Measurements from ENCODE around the gene CD163L1. TPM values are rescaled to one million over a fixed set of nuclear protein-coding genes. Genes with fewer than 3 reads are reported as not detected.

Gene CD163L1
- polyA plus RNA-seq, 4 donors, result 2.3 to 3.0 (median 2.4) TPM

- DNase-seq (ENCODE audit: low read depth in 4 of 4, low spot score in 2 of 4), result no peak
These were observed 32.6 kb downstream of the CD163L1 start for GRCh38 chr12:7411343-7411742.

- DNase-seq (ENCODE audit: low read depth in 4 of 4, low spot score in 2 of 4), result no peak
These were observed 39.7 kb downstream of the CD163L1 start for GRCh38 chr12:7404275-7404674.

DNA sequence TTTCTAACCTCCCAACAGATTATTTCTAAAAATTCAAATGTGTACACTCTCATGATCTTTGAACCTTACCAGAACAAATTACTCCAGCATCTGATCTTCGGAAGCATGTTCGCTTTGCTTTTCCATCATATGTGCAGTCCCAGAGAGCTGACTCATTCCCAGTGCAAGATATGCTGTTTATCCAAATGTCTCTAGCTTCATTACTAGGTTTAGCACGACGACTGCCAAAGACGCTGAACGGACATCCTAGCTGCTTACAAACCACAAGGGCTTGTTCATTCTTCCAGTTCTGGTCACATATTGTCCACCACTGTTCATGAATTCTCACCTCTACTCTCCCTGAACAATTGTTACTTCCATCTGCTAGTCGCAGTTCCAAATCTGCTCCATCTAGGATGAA lies 40.5 kb downstream of the CD163L1 start:
- DNase-seq (ENCODE audit: low read depth in 4 of 4, low spot score in 2 of 4), result no peak

- DNase-seq (ENCODE audit: low read depth in 4 of 4, low spot score in 2 of 4), result no peak
These were observed 44.9 kb downstream of the CD163L1 start for GRCh38 chr12:7399089-7399488.

DNA sequence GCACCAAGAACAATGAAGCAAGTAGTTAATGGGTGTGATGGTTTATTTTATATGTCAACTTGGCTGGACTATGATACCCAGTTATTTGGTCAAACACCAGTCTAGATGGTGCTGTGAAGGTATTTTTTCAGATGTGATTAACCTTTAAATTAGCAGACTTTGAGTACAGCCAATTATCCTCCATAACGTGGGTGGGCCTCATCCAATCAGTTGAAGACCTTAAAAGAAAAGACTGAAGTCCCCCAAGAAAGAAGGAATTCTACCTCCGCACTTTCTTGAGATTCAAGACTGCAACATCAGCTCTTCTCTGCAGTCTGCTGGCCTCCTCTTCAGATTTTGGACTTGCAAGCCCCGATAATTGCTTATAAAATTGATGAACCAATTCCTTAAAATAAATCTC lies 47.5 kb downstream of the CD163L1 start:
- no peak for DNase-seq (ENCODE audit: low read depth in 4 of 4, low spot score in 2 of 4)

- no peak for DNase-seq (ENCODE audit: low read depth in 4 of 4, low spot score in 2 of 4)
These were observed 48.0 kb downstream of the CD163L1 start for GRCh38 chr12:7395950-7396349.

- no peak for DNase-seq (ENCODE audit: low read depth in 4 of 4, low spot score in 2 of 4)
These were observed 56.7 kb downstream of the CD163L1 start for GRCh38 chr12:7387289-7387688.

DNA sequence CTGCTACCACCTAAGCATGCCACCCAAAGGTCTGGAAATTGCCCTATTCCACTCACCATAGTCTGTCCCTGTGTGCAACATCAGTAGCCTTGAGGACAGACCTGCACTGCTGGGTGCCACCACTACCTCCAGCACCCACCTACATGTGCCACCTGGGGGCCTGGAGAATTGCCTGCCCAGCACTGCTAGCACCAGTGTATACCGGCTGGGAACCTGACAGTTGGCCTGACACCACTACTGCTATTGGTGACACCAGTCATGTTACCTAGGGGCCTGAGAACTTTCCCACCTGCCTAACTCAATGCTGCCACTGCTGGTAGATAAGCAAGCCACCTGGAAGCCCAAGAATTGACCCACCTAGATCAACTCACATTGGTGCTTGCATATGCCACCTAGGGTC lies 60.8 kb downstream of the CD163L1 start:
- no peak for DNase-seq (ENCODE audit: low read depth in 4 of 4, low spot score in 2 of 4)

DNA sequence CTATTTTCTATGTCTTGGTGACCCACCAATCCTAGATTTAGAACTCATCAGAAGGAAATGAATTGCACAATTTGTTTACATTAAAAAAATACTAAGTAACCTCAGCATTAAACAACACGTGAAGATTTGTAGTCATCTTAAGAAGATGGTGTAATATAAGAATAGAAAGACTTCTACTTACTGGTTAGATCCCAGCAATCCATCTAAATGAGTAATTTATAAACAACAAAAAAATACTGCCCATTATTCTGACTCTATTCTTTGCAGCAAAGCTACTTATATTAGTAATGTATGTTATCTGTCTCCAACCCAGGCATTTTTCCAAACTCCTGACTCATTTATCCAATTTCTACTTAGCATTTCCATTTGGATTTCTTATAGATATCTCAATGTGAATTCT lies 67.8 kb downstream of the CD163L1 start:
- no peak for DNase-seq (ENCODE audit: low read depth in 4 of 4, low spot score in 2 of 4)

DNA sequence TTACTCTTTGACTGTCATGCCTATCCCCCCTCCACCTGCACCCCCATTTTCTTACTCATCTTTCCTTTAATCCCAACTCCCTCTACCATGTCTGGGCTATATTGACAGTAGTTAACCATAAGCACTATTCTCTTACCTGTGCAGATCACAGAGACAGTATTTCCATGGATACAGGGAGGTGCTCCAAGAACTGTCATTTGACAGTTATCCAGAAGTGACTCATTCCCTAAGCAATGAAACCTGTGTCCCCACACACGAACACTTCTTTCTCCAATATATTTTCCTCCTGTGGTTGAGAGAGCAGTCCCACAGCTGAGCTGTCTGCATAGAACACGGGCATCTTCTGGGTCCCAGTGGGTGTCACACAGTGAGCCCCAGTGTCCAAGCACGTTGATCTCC lies 68.8 kb downstream of the CD163L1 start:
- no peak for DNase-seq (ENCODE audit: low read depth in 4 of 4, low spot score in 2 of 4)

- DNase-seq (ENCODE audit: low read depth in 4 of 4, low spot score in 2 of 4), result peak in 1 of 4 donors; percentile 3
These were observed 69.4 kb downstream of the CD163L1 start for GRCh38 chr12:7374423-7375144.

DNA sequence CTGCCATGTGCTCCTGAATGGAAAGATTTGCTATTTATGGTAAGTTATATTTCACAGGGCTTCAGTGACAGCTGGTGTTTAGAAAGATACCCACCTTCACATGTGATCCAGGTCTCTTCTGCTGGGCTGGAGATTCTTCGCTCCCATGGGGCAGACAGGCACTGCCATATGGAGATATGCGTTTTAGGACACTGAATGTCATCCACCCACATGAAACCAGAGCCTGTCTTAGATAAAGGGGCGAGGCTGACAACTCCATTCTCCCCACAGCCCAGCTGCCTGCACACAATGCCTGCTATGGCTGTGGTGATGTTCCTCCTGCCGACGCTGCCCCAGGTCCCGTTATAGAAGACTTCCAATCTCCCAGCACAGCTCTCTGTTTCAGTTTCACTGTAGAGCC lies 70.7 kb downstream of the CD163L1 start:
- DNase-seq (ENCODE audit: low read depth in 4 of 4, low spot score in 2 of 4), result no peak

GRCh38 chr12:7369274-7369729 lies 74.7 kb downstream of the CD163L1 start:
- DNase-seq (ENCODE audit: low read depth in 4 of 4, low spot score in 2 of 4), result no peak

DNA sequence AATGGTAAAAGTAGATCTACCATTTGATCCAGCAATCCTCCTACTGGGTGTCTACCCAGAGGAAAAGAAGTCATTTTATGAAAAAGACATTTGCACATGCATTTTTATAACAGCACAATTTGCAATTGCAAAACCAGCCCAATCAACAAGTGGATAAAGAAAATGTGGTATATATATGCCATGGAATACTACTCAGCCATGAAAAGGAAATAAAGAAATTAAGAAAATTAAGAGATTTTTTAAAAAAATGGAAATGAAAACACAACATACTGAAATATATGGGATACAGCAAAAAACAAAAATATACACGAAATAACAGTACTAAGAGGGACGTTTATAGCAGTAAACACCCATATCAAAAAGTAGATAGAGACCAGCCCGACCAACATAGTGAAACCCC lies 81.2 kb downstream of the CD163L1 start:
- no peak for DNase-seq (ENCODE audit: low read depth in 4 of 4, low spot score in 2 of 4)

- DNase-seq (ENCODE audit: low read depth in 4 of 4, low spot score in 2 of 4), result no peak
These were observed 82.7 kb downstream of the CD163L1 start for GRCh38 chr12:7361265-7361664.

GRCh38 chr12:7354529-7354928 lies 89.4 kb downstream of the CD163L1 start:
- no peak for DNase-seq (ENCODE audit: low read depth in 4 of 4, low spot score in 2 of 4)

DNA sequence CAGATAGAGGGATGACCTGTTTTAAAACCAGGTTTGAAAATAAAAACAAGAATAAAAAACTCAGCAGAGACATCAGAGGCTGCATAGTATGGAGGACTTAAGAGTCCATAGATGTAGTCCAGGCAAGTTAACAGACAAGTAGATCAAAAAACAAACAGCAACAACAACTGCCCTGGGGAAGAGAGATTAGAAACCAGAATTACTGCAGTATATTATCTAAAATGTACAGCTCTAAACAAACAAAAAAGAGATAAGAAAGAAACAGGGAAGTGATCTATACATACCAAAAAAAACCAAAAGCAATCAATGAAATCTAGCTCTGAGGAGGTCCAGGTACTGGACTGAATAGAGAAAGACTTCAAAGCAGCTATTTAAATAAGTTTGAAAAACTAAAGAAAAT lies 91.3 kb downstream of the CD163L1 start:
- DNase-seq (ENCODE audit: low read depth in 4 of 4, low spot score in 2 of 4), result no peak

DNA sequence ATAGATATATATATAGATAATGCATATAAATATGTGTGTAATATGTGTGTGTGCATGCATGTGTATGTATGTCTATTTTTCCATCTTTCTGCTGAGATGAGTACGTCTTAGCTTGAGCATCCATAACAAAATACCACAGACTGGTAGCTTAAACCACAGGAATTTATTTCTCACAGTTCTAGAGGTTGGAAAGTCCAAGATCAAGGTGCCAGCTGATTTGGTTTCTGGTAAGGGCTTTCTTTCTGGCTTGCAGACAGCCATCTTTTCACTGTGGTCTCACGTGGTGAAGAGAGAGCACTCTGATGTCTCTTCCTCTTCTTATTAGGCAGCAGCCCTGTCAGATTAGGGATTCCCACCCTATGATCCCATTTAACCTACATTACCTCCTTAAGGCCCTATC lies 92.8 kb downstream of the CD163L1 start:
- no peak for DNase-seq (ENCODE audit: low read depth in 4 of 4, low spot score in 2 of 4)

DNA sequence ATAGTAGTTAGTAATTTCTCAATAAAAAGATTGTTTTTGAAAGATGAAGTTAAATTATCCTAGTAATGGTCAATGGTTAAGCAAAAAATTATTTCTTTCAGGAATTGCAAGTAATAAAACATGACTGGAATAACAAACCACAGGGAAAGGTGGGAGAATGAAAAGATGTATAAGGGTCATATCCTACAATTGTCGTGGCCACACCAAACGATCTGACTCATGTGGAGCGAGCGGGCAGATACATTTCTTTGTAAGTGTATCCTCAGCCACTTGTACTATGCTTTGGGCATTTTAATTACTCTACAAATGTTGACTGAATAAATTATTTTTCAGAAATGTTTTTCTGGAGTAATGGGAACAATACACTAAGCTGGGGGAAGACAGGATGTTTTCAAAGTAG lies 94.5 kb downstream of the CD163L1 start:
- DNase-seq (ENCODE audit: low read depth in 4 of 4, low spot score in 2 of 4), result no peak

DNA sequence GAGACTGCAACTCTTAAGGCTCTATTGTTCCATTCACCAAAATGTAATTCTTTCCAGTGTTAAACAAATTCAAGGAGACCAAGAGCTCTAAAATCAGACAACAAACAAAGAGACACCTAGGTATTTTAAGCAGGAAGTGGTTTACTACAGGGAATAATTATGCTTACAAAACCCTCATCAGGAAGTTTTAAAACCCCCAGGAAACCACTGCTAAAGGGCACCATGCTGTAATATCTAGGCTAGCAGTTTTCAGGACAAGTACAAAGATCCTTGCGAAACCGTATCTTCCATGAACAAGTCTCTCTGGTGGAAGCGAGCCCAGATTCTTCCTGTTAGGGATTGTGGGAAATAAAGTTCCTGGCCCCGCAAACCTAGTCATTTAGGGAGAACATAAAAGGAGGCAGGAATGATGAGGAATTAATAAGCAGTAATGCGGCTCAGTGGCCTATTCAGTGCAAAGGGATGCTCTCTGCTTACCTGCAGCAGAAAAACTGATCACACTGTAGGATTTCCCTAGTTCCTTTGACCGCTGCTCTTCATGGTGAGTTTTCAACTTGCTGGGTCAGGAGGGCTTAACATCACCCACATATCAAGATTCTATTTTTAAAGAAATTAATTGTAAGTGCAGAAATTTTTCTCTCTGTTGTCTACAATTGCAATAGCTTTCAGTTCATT lies 97.3 kb downstream of the CD163L1 start:
- DNase-seq (ENCODE audit: low read depth in 4 of 4, low spot score in 2 of 4), result no peak

DNA sequence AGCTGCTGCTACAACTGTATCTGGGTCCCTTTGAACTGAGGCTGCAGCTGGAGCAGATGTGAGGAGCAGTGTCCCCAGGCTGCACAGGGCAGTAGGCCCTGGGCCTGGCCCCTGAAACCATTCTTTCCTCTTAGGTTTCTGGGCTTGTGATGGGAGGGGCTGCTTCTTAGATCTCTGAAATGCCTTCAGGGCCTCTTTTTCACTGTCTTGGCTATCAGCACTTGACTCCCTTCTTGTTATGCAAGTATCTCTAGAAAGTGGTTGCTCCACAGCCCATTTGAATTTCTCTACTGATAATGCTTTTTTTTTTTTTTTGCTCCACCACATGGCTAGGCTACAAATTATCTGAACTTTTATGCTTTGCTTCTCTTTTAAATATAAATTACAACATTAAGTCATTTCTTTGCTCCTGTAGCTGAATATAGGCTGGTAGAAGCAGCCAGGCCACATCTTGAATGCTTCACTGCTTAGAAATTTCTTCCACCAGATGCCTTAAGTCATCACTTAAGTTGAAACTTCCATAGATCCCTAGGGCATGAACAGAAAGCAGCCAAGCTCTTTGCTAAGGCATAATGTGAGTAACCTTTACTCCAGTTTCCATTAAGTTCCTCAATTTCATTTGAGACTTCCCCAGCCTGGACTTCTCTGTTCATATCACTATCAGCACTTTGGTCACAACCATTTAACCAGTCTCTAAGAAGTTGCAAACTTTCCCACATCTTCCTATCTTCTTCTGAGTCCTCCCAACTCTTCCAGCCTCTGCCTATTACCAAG lies 98.9 kb downstream of the CD163L1 start:
- DNase-seq (ENCODE audit: low read depth in 4 of 4, low spot score in 2 of 4), result no peak

GRCh38 chr12:7339675-7340074 lies 104.3 kb downstream of the CD163L1 start:
- no peak for DNase-seq (ENCODE audit: low read depth in 4 of 4, low spot score in 2 of 4)
